Dermis microvascular lymphatic vessel endothelial cell (primary cell): ENCODE results near the gene RPP38. TPM values are rescaled to one million over a fixed set of nuclear protein-coding genes. Genes with fewer than 3 reads are reported as not detected.

ENCODE experiments used
- DNase-seq, 2 donors: peaks; one replicate each; pipeline versions ENCODE4 v3.0.0 to v3.0.0-alpha.2; 2010; ENCODE audit warnings: low read depth in 2 of 2
- total RNA-seq: library from RNA; depleted of rRNA; stranded (reverse); fragments of >200 nt; gene quantifications from 2 replicates; pipeline ENCODE4 v1.2.1, GENCODE V29; 2014

RPP38 gene
- total RNA-seq, 1 donor from 2014 or later, result 6.5 TPM

DNA sequence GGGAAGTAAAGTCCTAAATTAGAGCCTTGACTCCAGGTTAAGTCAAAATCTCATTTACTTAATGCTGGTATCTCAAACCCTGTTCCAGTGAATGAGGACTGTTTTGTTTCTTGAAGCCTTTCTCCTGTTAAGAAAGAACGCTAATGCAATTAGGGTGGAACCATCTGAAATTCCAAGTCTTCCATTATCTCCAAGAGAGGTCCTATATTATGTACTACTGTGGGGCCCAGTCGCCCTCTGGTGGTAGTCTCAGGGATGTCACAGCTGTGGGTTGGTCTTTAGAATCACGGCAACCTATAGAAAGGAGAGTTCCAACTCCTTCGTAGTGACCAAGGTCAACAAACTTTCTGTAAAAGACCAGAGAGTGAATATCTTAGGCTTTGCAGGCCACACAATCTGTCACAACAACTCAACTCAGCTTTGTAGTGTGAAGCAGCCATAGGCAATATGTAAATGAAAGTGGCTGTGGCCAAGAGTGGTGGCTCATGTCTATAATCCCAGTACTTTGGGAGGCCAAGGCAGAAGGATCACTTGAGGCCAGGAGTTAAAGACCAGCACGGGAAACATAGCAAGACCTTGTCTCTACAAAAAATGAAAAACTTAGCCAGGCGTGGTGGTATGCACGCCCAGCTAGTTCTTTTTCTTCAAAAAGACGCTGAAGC is 9.3 kb downstream of the RPP38 start:
- DNase-seq, result peak; percentile 48 to 77

DNA sequence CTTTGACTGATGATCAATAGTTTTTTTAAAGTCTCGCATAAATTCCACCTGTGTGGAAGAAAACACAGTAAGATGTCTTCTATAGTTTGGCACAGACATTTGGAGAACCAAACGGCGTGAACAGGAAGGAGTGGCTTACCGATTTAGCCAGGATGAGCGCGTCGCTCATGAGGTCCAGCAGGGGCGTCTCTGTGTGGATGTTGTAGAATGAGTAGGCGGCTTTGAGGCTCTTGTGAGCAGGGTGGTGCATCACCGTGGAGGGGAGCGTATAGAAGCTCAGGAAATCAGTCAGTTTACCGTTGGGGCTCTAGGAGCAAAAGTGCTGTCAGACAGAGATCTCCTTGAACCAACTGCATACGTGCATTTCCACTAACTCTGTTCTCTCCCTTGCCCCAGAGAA is 15.5 kb downstream of the RPP38 start:
- DNase-seq, result no peak

DNA sequence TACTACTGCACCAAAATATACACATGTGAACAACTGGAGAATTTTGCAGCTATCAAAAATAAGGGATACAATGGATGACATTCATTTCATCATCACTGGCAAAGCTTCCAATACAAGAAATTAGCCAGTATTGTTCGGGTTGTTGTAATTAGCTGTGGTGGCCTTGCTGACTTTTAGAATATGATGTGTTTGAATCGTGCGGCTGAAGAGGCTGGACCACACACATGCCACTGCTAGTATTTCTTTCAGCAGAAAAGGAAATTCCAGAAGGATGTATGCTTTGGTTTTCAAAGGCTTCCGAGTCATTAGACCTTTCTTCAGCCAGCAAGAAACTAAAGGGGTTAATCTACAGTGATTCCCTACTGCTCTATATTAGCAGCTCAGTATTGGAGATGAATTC is 16.6 kb downstream of the RPP38 start:
- no peak for DNase-seq

DNA sequence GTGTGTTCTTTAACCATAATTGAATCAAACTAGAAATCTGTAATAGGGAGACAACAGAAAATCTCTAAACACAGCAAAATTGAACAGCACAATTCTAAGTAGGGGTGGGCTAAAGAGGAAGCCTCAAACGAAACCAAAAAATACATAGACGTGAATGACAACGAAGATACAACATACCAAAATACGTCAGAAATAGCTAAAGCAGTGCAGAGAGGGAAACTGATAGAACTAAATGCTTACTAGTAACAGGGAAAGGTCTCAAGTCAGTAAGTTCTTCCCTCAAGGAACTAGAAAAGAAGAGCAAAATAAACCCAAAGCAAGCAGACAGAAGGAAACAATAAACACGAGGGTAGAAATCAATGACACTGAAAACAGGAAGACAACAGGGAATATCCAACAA is 19.1 kb downstream of the RPP38 start:
- no peak for DNase-seq

DNA sequence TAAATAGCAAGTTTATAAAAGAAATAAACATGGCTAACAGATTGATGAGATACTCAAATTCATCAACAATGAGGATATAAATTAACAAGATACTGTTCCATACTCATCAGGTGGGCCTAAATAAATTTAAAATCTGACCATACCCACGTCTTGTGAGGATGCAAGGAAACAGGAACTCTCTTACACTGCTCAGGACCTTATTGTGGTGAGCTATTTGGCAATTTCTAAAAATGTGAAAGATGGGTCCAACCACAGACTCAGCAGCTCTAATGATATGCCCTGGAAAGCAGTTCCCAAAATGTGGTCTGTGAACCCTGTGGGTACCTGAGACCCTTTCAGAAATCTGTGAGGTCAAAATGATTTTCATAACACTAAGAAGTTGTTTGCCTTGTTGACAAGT is 21.5 kb downstream of the RPP38 start:
- no peak for DNase-seq

- no peak for DNase-seq
These were observed 23.4 kb downstream of the RPP38 start for GRCh38 chr10:15120523-15120922.

DNA sequence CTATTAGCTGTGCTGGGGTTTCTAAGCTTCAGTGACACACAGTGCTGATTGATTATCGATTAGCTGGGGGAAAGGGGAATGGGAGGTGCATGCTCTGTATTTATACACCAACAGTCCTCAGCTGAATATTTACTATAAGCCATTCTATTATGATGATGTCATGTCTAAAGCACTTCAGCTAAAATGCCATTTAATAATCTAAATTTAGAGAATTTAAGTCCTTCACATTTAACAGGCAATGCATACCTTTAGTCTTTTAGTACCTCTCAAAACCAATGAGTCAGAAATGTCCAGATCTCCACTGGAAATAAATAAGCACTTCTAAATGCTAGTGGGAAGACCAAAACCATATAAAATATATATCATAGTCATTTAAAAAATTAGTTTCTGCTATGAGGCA is 24.6 kb downstream of the RPP38 start:
- no peak for DNase-seq

DNA sequence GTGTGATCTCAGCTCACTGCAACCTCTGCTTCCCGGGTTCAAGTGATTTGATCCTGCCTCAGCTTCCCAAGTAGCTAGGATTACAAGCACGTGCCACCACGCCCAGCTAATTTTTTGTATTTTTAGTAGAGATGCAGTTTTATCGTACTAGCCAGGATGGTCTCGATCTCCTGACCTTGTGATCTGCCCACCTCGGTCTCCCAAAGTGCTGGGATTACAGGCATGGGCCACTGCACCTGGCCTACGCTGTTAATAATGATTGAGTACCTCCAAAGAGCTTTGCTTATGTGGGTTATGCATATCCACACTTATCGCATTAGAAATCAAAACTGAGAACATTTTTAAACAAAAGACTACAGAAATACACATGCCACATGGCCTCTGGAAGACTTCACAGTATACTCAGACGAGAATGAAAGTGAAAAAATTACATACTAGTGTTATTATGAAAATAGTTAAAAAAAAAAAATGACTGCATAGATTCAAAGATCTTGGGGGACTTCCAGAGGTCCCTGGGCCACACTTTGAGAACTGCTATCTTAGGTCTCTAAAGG is 25.4 kb downstream of the RPP38 start:
- no peak for DNase-seq

- DNase-seq, result peak in 1 of 2 donors; percentile 26
These were observed 26.6 kb downstream of the RPP38 start for GRCh38 chr10:15123749-15124184.

GRCh38 chr10:15124190-15124589 is 27.0 kb downstream of the RPP38 start:
- DNase-seq, result no peak

GRCh38 chr10:15124908-15125307 is 27.8 kb downstream of the RPP38 start:
- no peak for DNase-seq

GRCh38 chr10:15131330-15131729 is 34.2 kb downstream of the RPP38 start:
- DNase-seq, result no peak

- DNase-seq, result no peak
These were observed 39.2 kb downstream of the RPP38 start for GRCh38 chr10:15136129-15137035.

DNA sequence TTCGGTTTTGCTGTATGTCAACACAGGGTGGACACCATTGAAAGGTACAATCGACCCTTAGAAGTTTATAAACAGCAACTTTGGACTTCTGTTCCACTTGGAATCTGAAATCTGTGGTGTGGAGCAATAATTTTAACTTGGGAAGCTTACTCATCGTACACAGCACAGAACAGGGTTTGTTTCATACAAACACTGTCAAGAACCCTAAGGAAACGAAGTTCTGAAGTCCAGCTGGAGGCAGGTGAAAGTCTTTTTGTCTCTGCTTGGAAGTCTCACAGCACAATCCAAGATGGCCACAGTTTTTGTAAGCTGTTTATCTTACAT is 39.8 kb downstream of the RPP38 start:
- DNase-seq, result no peak

DNA sequence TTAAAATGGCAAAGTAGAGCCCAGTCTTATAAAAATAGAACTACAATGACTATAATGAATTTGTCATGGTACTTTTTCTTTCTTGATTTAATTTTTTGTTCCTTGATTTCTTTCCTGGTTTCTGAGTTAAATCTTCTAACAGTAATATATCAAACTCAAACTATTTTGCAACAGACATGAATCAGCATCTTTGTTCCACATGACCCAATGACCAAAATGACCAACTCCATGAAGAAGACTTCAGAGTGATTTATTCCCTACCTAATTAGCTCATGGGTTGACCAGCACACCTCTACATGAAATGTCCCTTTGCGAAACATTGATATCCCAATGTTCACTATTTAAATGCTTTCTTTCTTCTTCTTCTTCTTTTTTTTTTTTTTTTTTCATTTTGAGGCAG is 40.5 kb downstream of the RPP38 start:
- no peak for DNase-seq

DNA sequence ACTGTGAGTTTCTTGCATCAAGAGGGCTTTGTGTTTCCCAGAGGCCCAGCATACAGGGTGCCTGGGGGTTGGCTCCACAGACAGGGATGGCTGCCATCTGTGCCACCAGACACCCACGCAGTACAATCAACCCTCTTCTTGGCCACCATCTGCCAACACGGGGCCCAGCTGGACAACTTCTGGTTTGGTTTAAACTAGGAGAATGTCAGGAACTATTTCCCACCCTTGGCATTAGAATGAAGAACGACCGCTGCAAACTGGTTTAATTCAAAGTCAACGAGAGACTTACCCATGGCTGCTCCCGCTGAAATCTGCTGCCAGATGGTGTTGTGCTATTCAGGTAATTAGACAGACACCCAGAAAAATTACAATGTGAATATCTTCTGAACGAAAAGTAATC is 43.5 kb downstream of the RPP38 start:
- no peak for DNase-seq

DNA sequence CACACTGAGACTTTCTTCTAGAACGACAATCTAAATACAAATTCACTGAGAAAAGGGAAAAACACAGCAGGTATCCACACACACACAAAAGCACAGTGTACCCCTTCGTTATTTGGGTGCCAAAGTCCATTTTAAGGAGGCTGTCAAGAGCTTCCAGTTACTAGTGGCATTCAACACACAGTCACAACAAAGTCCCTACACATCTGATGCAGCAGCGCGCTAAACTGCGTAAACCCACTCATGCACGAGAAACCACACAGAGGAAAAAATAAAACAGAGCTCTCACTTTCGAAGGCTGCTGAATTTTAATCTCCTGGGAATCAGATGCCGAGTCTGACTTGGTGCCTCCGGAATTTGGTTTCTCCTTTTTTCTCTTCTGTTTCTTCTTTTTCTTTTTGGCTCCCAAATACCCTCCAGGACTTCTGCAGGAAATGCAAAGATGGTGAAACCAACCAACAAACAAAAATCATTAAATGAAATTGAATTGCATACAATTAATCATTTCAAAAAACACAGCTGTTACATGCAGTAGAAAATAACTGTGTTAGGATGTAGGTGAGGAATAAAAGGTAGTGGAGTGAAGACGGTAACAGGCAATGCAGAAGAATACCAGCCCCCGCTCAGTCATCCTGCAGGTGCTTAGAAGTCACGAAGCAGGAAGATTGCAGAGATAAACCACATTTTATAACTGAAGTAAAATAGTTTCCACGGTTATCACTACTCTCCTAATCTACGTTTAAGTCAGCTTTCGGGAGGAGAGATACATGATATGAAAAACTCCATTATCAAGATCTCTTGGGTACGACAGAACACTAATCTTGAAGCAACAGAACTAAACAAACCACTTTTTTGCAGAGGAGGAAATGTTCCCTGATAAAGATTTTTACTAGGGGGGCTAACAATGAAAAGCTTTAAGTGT is 44.2 kb downstream of the RPP38 start:
- DNase-seq, result no peak

DNA sequence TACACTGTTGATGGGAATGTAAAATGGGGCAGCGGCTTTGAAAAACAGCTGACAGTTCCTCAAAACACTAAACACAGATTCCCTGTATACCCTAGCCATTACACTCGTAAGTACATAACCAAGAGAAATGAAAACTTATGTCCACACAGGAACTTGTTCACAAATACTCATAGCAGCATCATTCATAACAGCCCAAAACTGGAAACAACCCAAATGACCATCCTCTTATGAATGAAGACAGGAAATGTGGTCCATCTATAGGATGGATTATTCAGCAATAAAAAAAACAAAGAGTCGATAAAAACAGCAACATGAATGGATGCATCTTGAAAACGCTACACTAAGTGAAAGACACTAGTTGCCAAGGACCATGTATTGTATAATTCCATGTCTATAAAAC is 47.6 kb downstream of the RPP38 start:
- DNase-seq, result peak in 1 of 2 donors; percentile 67

GRCh38 chr10:15146366-15146765 is 49.2 kb downstream of the RPP38 start:
- peak; percentile 32 to 58 for DNase-seq

- no peak for DNase-seq
These were observed 50.6 kb downstream of the RPP38 start for GRCh38 chr10:15147594-15148392.
